Endometrial microvascular endothelial cells (primary cell): ENCODE results near the gene USP24. TPM values are rescaled to one million over a fixed set of nuclear protein-coding genes. Genes with fewer than 3 reads are reported as not detected.

ENCODE experiments used
- in situ Hi-C: cut with HindIII; loops from 2 replicates; pipeline ENCODE4 v1.10.0; 2017; ENCODE audit warnings: low sequenced_read_pairs, low pct_unique_long_range_greater_than_20kb; ENCODE audit errors: inconsistent ontology term
- total RNA-seq: library from RNA; depleted of rRNA; stranded (reverse); fragments of >200 nt; gene quantifications from one replicate; pipeline ENCODE4 v1.2.3, GENCODE V29; 2015; ENCODE audit errors: inconsistent ontology term

Gene USP24
- total RNA-seq, 1 donor from 2014 or later: 22.5 TPM

GRCh38 chr1:55087439-55087838 is 127.7 kb downstream of the USP24 start:
- in situ Hi-C loops: no loop called here

- in situ Hi-C loops: no loop called here
These were observed 130.9 kb downstream of the USP24 start for GRCh38 chr1:55084257-55084656.

GRCh38 chr1:55081905-55082296 is 133.3 kb downstream of the USP24 start:
- in situ Hi-C loops: no loop called here

GRCh38 chr1:55081188-55081904 is 133.8 kb downstream of the USP24 start:
- in situ Hi-C loops: no loop called here

- in situ Hi-C loops: no loop called here
These were observed 135.5 kb downstream of the USP24 start for GRCh38 chr1:55079651-55080050.

- in situ Hi-C loops: no loop called here
These were observed 136.7 kb downstream of the USP24 start for GRCh38 chr1:55078470-55078869.

GRCh38 chr1:55076356-55076755 is 138.8 kb downstream of the USP24 start:
- in situ Hi-C loops: no loop called here

- in situ Hi-C loops: no loop called here
These were observed 140.7 kb downstream of the USP24 start for GRCh38 chr1:55074455-55074854.

GRCh38 chr1:55073187-55073916 is 141.8 kb downstream of the USP24 start:
- in situ Hi-C loops: no loop called here

- in situ Hi-C loops: no loop called here
These were observed 143.7 kb downstream of the USP24 start for GRCh38 chr1:55071477-55071876.

- in situ Hi-C loops: no loop called here
These were observed 144.6 kb downstream of the USP24 start for GRCh38 chr1:55070293-55071164.

- in situ Hi-C loops: no loop called here
These were observed 145.9 kb downstream of the USP24 start for GRCh38 chr1:55069280-55069679.

GRCh38 chr1:55068638-55069037 is 146.5 kb downstream of the USP24 start:
- in situ Hi-C loops: no loop called here

- in situ Hi-C loops: no loop called here
These were observed 147.2 kb downstream of the USP24 start for GRCh38 chr1:55067914-55068313.

- in situ Hi-C loops: no loop called here
These were observed 148.0 kb downstream of the USP24 start for GRCh38 chr1:55067022-55067778.

GRCh38 chr1:55065648-55066047 is 149.5 kb downstream of the USP24 start:
- in situ Hi-C loops: no loop called here

GRCh38 chr1:55064861-55065263 is 150.3 kb downstream of the USP24 start:
- in situ Hi-C loops: no loop called here

- in situ Hi-C loops: no loop called here
These were observed 151.0 kb downstream of the USP24 start for GRCh38 chr1:55064071-55064581.

GRCh38 chr1:55063577-55063942 is 151.6 kb downstream of the USP24 start:
- in situ Hi-C loops: no loop called here
